Testis (tissue), 2 donors: ENCODE results near the gene UTS2.

ENCODE experiments used
- CTCF ChIP-seq, 3 experiments: fragments of 450-650 bp in 2 of 3; fragments of 200-600 bp in 1 of 3; sonication (generic) in 1 of 3; IDR thresholded peaks; one replicate each; pipeline ENCODE4 v1.5.1; 2016 to 2019; ENCODE audit warnings: antibody characterized with exemption in 3 of 3, mild to moderate bottlenecking in 2 of 3, moderate library complexity in 1 of 3
- POLR2A ChIP-seq: fragments of 450-650 bp; IDR thresholded peaks from one replicate; pipeline ENCODE4 v1.6.1; 2017; ENCODE audit warnings: antibody characterized with exemption, mild to moderate bottlenecking, moderate library complexity

GRCh38 chr1:7884757-7885156 is 31.9 kb upstream of the UTS2 start:
- TF ChIP-seq CTCF (IDR thresholded peaks at IDR 0.05) = no peak
- no peak for TF ChIP-seq POLR2A
